AG09319 (cell line): ENCODE results near the gene PRR23E.

ENCODE experiments used
- DNase-seq: peaks from one replicate; pipeline ENCODE4 v3.0.0-alpha.2; 2010; ENCODE audit warnings: low read depth; ENCODE audit errors: extremely low read depth
- CTCF ChIP-seq: IDR thresholded peaks from 2 replicates; pipeline ENCODE4 v1.5.1; 2011; ENCODE audit warnings: low read depth, mild to moderate bottlenecking, inconsistent platforms, low read length, moderate library complexity

PRR23E gene

GRCh38 chr3:127164615-127165014 lies 28.3 kb upstream of the PRR23E start:
- no peak for TF ChIP-seq CTCF
- no peak for DNase-seq

GRCh38 chr3:127165036-127165435 lies 27.9 kb upstream of the PRR23E start:
- no peak for TF ChIP-seq CTCF
- no peak for DNase-seq

GRCh38 chr3:127165694-127166485 lies 27.0 kb upstream of the PRR23E start:
- no peak for TF ChIP-seq CTCF
- no peak for DNase-seq

GRCh38 chr3:127166501-127167065 lies 26.3 kb upstream of the PRR23E start:
- TF ChIP-seq CTCF = no peak
- no peak for DNase-seq

- no peak for TF ChIP-seq CTCF
- DNase-seq = no peak
Observed at GRCh38 chr3:127167315-127168043, 25.5 kb upstream of the PRR23E start.

- TF ChIP-seq CTCF = no peak
- DNase-seq = no peak
Observed at GRCh38 chr3:127168271-127168670, 24.7 kb upstream of the PRR23E start.

GRCh38 chr3:127170814-127171213 lies 22.1 kb upstream of the PRR23E start:
- no peak for TF ChIP-seq CTCF

More at GRCh38 chr3:127170814-127171213, 22.1 kb upstream of the PRR23E start:
- peak; percentile 12 for DNase-seq
